Activated naive CD4-positive, alpha-beta T cell treated with anti-CD3 and anti-CD28 coated beads for 36 hours (primary cell): ENCODE measurements around the gene SPEM3. TPM values are rescaled to one million over a fixed set of nuclear protein-coding genes. Genes with fewer than 3 reads are reported as not detected.
"Not testable (repeated sequence)": the region's sequence is repeated elsewhere in the genome, so short reads cannot be mapped to it uniquely, and the experiment has no call there.

Source experiments
- CTCF ChIA-PET: fragments of 350-600 bp; sonication (Branson Sonifier 250); formaldehyde crosslinking; loops from one replicate; lab custom pipeline; 2021; ENCODE audit warnings: antibody characterized with exemption; lab: Charles Lee
- DNase-seq: peaks from one replicate; pipeline ENCODE4 v3.0.0-alpha.2; 2020
- H3K27ac Mint-ChIP-seq: one replicate; pipeline ENCODE4 v1.8.0; 2021; ENCODE audit warnings: mild to moderate bottlenecking, mixed read lengths
- H3K27me3 Mint-ChIP-seq: one replicate; pipeline ENCODE4 v1.8.0; 2021; ENCODE audit warnings: low read depth, mixed read lengths
- H3K36me3 Mint-ChIP-seq: one replicate; pipeline ENCODE4 v1.8.0; 2021; ENCODE audit warnings: low read depth, mixed read lengths
- H3K4me1 Mint-ChIP-seq: one replicate; pipeline ENCODE4 v1.8.0; 2021; ENCODE audit warnings: low read depth, mixed read lengths
- H3K4me3 Mint-ChIP-seq: one replicate; pipeline ENCODE4 v1.8.0; 2021; ENCODE audit warnings: mild to moderate bottlenecking, moderate library complexity, mixed read lengths
- H3K9me3 Mint-ChIP-seq: one replicate; pipeline ENCODE4 v1.8.0; 2021; ENCODE audit warnings: mixed read lengths
- intact Hi-C: fragments of 100-400 bp; cut with micrococcal nuclease; formaldehyde crosslinking; loops from one replicate; pipeline ENCODE4 v1.15.1; 2023
- total RNA-seq, 2 experiments: library from RNA; stranded (reverse); gene quantifications; one replicate each; pipeline ENCODE4 v1.2.3, GENCODE V29; 2021

Gene SPEM3
- total RNA-seq, 2 experiments from 2014 or later, result not detected

GRCh38 chr17:7480089-7480384, 51.4 kb downstream of the SPEM3 start:
- CTCF ChIA-PET, result interaction anchor here (0.7 to 1.4 kb wide), 5 partner anchors 10 to 124 kb away, joined by 3 to 5 read pairs (median 4); no protein-coding TSS in a partner anchor
- H3K9me3 Mint-ChIP-seq, result no peaks in the 10 kb centered on the region
- peaks cover 70% of the 10 kb centered on the region for H3K4me1 Mint-ChIP-seq
- peak overlapping the region; percentile 91 for H3K27ac Mint-ChIP-seq
- H3K27me3 Mint-ChIP-seq, result no peaks in the 10 kb centered on the region
- intact Hi-C loops, result loop anchor here (5.0 to 10.0 kb wide), 3 partner anchors 148 to 838 kb away; partner anchors contain the start of genes KIAA0753, PER1 and TXNDC17
- peaks cover 6% of the 10 kb centered on the region for H3K36me3 Mint-ChIP-seq
- H3K4me3 Mint-ChIP-seq, result peak overlapping the region; percentile 88
- no peak for DNase-seq

GRCh38 chr17:7481275-7481674, 52.6 kb downstream of the SPEM3 start, which contains the start of gene SLC35G6:
Gene SLC35G6 (plus strand): TSS chr17:7481446. CDS start chr17:7481517, 71 bp downstream.
- not testable (repeated sequence) for H3K27me3 Mint-ChIP-seq, DNase-seq, H3K9me3 Mint-ChIP-seq
- H3K27ac Mint-ChIP-seq, result peak within 1 kb of the TSS; percentile 100
- CTCF ChIA-PET, result interaction anchor here (0.8 kb wide), 1 partner anchor 239 kb away, joined by 3 read pairs; the partner anchor contains the start of gene GABARAP
- H3K4me3 Mint-ChIP-seq, result peak within 1 kb of the TSS; percentile 88
- peaks cover 15% of the 10 kb centered on the region for H3K36me3 Mint-ChIP-seq
- peaks cover 68% of the 10 kb centered on the region for H3K4me1 Mint-ChIP-seq
- intact Hi-C loops, result loop anchor here (5.0 to 10.0 kb wide), 3 partner anchors 149 to 839 kb away; partner anchors contain the start of genes KIAA0753, PER1 and TXNDC17

GRCh38 chr17:7481842-7482741, 53.4 kb downstream of the SPEM3 start:
- peak overlapping the region; percentile 93 for H3K4me3 Mint-ChIP-seq
- H3K9me3 Mint-ChIP-seq, DNase-seq, H3K27me3 Mint-ChIP-seq, CTCF ChIA-PET: not testable (repeated sequence)
- H3K27ac Mint-ChIP-seq, result peak overlapping the region; percentile 100
- intact Hi-C loops, result loop anchor here (5.0 to 10.0 kb wide), 3 partner anchors 150 to 840 kb away; partner anchors contain the start of genes KIAA0753, PER1 and TXNDC17
- peaks cover 15% of the 10 kb centered on the region for H3K36me3 Mint-ChIP-seq
- peaks cover 68% of the 10 kb centered on the region for H3K4me1 Mint-ChIP-seq

Other genes starting within 250 kb of the SPEM3 start
- gene ASGR1, start 249.5 kb upstream of the SPEM3 start, total RNA-seq, result 1 to 10 TPM in 1 of 2 experiments, under 1 TPM in 1; 0.64 to 1.5 TPM
- 10 to 100 TPM; 13.6 to 13.8 TPM for gene DLG4, start 209.0 kb upstream of the SPEM3 start, total RNA-seq
- gene ACADVL, start 208.9 kb upstream of the SPEM3 start, total RNA-seq, result 100 to 1,000 TPM; 263 to 267 TPM
- gene DVL2, start 194.3 kb upstream of the SPEM3 start, total RNA-seq, result 10 to 100 TPM; 26.7 to 29.4 TPM
- 10 to 100 TPM in 1 of 2 experiments, 1 to 10 TPM in 1; 8.4 to 10.0 TPM for gene PHF23, start 189.4 kb upstream of the SPEM3 start, total RNA-seq
- gene GABARAP, start 186.4 kb upstream of the SPEM3 start, total RNA-seq, result 100 to 1,000 TPM; 137 to 152 TPM
- gene CTDNEP1, start 177.1 kb upstream of the SPEM3 start, total RNA-seq, result 100 to 1,000 TPM; 147 to 152 TPM
- 10 to 100 TPM; 52.4 to 53.5 TPM for gene ELP5, start 176.6 kb upstream of the SPEM3 start, total RNA-seq
- gene CLDN7, start 166.4 kb upstream of the SPEM3 start, total RNA-seq, result under 1 TPM in 1 of 2 experiments, not detected in 1; 0.40 TPM
- under 1 TPM; 0.19 to 0.37 TPM for gene SLC2A4, start 147.1 kb upstream of the SPEM3 start, total RNA-seq
- under 1 TPM; 0.45 to 0.52 TPM for gene YBX2, start 134.2 kb upstream of the SPEM3 start, total RNA-seq
- 100 to 1,000 TPM; 757 to 792 TPM for gene EIF5A, start 121.2 kb upstream of the SPEM3 start, total RNA-seq
- 10 to 100 TPM; 28.2 to 32.2 TPM for gene GPS2, start 113.5 kb upstream of the SPEM3 start, total RNA-seq
- 10 to 100 TPM; 21.9 to 22.5 TPM for gene NEURL4, start 99.5 kb upstream of the SPEM3 start, total RNA-seq
- gene ACAP1, start 92.3 kb upstream of the SPEM3 start, total RNA-seq, result 100 to 1,000 TPM; 309 to 320 TPM
- under 1 TPM; 0.41 to 0.47 TPM for gene KCTD11, start 76.7 kb upstream of the SPEM3 start, total RNA-seq
- not detected for gene TMEM95, start 73.7 kb upstream of the SPEM3 start, total RNA-seq
- 1 to 10 TPM; 4.0 to 4.8 TPM for gene TNK1, start 47.8 kb upstream of the SPEM3 start, total RNA-seq
- gene PLSCR3, start 34.3 kb upstream of the SPEM3 start, total RNA-seq, result 10 to 100 TPM; 58.6 to 59.4 TPM
- gene TMEM256, start 24.8 kb upstream of the SPEM3 start, total RNA-seq, result 10 to 100 TPM; 65.6 to 66.3 TPM
- 1 to 10 TPM; 7.7 to 8.9 TPM for gene NLGN2, start 21.0 kb upstream of the SPEM3 start, total RNA-seq
- not detected for gene SPEM1, start 8.5 kb upstream of the SPEM3 start, total RNA-seq
- not detected for gene SPEM2, start 3.2 kb upstream of the SPEM3 start, total RNA-seq
- 1 to 10 TPM; 3.3 to 3.5 TPM for gene TMEM102, start 6.6 kb downstream of the SPEM3 start, total RNA-seq
- gene FGF11, start 10.7 kb downstream of the SPEM3 start, total RNA-seq, result 1 to 10 TPM; 1.3 to 1.6 TPM
- 1 to 10 TPM; 5.1 to 5.9 TPM for gene CHRNB1, start 16.2 kb downstream of the SPEM3 start, total RNA-seq
- gene ZBTB4, start 50.8 kb downstream of the SPEM3 start, total RNA-seq, result 1 to 10 TPM; 9.2 to 9.4 TPM
- not detected for gene SLC35G6, start 52.6 kb downstream of the SPEM3 start, total RNA-seq
- 100 to 1,000 TPM; 204 to 205 TPM for gene POLR2A, start 55.5 kb downstream of the SPEM3 start, total RNA-seq
- gene TNFSF12, start 120.2 kb downstream of the SPEM3 start, total RNA-seq, result 1 to 10 TPM; 5.8 to 7.4 TPM
- 1 to 10 TPM; 2.1 to 2.6 TPM for gene TNFSF13, start 129.9 kb downstream of the SPEM3 start, total RNA-seq
- 10 to 100 TPM; 43.2 to 46.9 TPM for gene SENP3, start 133.1 kb downstream of the SPEM3 start, total RNA-seq
- 10 to 100 TPM; 11.6 to 12.6 TPM for gene CD68, start 150.8 kb downstream of the SPEM3 start, total RNA-seq
- gene MPDU1, start 155.0 kb downstream of the SPEM3 start, total RNA-seq, result 10 to 100 TPM; 48.8 to 53.5 TPM
- under 1 TPM in 1 of 2 experiments, not detected in 1; 0.20 TPM for gene SOX15, start 161.2 kb downstream of the SPEM3 start, total RNA-seq
- gene FXR2, start 186.0 kb downstream of the SPEM3 start, total RNA-seq, result 10 to 100 TPM; 29.7 to 36.8 TPM
- 10 to 100 TPM; 14.3 to 16.9 TPM for gene SAT2, start 199.0 kb downstream of the SPEM3 start, total RNA-seq
- not detected for gene SHBG, start 201.3 kb downstream of the SPEM3 start, total RNA-seq
- under 1 TPM; 0.14 to 0.30 TPM for gene ATP1B2, start 222.1 kb downstream of the SPEM3 start, total RNA-seq